Retina (tissue), 1 donor: ENCODE results near the gene GFM2.
"Not testable (repeated sequence)": the region's sequence is repeated elsewhere in the genome, so short reads cannot be mapped to it uniquely, and the experiment has no call there.

Experiments
- DNase-seq: peaks from one replicate; pipeline ENCODE4 v3.0.0-alpha.2; 2016

Gene GFM2, protein sequence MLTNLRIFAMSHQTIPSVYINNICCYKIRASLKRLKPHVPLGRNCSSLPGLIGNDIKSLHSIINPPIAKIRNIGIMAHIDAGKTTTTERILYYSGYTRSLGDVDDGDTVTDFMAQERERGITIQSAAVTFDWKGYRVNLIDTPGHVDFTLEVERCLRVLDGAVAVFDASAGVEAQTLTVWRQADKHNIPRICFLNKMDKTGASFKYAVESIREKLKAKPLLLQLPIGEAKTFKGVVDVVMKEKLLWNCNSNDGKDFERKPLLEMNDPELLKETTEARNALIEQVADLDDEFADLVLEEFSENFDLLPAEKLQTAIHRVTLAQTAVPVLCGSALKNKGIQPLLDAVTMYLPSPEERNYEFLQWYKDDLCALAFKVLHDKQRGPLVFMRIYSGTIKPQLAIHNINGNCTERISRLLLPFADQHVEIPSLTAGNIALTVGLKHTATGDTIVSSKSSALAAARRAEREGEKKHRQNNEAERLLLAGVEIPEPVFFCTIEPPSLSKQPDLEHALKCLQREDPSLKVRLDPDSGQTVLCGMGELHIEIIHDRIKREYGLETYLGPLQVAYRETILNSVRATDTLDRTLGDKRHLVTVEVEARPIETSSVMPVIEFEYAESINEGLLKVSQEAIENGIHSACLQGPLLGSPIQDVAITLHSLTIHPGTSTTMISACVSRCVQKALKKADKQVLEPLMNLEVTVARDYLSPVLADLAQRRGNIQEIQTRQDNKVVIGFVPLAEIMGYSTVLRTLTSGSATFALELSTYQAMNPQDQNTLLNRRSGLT

DNA sequence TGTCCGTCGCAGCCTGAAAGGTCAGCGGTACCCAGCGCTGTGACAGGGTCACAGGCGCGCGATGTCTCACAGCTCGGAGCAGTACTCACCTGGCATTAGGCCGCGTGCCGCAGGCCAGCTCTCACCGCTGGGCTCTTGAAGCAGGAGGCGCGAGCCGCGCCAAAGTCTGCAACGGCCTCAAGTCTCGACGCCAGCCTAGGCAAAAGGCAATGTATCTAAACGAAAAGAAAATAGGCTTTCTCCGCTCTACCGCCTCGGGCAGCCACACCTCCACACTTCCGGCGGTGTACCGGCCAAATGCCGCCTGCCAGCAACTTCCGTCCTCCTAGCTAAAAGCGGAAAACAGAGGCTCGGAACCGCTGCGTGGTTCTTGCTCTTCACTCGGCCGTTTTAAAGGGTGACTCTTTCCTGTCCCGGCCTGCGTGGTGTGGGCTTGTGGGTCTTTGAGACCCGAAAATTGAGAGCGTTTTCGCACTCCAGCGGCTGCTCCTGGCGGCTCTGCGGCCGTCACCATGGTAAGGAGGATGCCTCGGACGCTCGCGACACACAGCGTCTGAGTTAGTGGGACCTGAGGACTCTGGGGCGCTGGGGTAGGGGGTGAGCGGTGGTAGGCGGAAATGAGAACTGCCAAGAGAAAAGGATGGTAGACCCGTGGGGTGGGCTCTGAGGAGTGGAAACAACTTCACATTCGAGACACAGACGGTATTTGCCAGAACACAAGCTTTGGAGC lies at the start of gene GFM2, which contains the start of gene NSA2:
TSS of gene GFM2 (minus strand) at position 269 of the 730 bp plus-strand sequence. CDS start 3,375 bp downstream, outside the sequence.
TSS of gene NSA2 (plus strand) at position 401 of the 730 bp plus-strand sequence. CDS start at position 513, 112 bp downstream.
- peak; percentile 99 for DNase-seq

DNA sequence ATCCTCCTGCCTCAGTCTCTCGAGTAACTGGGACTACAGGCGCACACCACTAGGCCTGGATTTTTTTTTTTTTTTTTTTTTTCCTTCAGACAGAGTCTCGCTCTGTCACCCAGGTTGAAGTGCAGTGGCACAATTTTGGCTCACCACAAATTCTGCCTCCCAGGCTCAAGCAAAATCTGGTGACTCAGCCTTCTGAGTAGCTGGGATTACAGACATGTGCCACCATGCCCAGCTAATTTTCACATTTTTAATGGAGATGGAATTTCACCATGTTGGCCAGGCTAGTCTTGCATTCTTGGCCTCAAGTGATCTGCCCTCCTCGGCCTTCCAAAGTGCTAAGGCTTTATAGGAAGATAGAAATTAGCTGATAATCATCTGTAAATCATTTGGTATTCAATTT lies 44.0 kb upstream of the GFM2 start:
- no peak for DNase-seq

DNA sequence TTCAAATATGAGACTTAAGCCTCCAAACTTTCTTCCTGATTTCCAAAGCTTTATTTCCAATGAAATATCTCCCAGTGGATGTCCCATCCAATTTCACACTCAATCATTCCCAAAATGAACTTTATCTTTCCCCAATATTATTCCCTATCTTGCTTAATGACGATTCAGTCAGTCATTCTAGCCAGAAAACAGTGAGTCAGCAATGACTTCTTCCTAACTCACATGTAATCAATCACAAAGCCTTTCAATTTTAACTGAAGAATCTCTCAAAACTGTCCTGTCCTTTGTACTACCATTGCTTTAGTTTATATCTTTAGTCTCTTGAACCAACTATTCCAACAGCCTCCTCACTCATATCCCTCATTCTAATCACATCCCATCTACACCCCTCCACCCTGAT lies 35.0 kb upstream of the GFM2 start:
- DNase-seq, result no peak

DNA sequence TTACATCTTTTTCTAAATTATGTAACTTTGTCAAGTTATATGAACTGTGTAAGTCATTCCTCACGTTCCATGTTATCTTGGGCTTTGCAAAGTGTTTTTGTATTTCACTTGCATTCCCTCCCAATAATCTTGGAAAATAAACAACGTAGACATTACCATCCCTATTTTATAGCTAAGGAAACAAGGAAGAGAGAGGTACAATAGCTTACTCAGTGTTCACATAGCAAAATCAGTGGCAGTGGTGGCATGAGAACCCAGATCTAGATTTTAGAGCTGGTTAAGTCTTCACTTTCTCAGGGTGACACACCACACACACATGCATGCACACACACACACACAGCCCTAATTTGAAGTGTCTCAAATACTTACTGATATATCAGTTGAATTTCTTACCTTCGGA lies 34.3 kb upstream of the GFM2 start:
- no peak for DNase-seq

GRCh38 chr5:74798977-74799911 lies 32.3 kb upstream of the GFM2 start:
- DNase-seq, result no peak

GRCh38 chr5:74791669-74792068 lies 24.8 kb upstream of the GFM2 start:
- DNase-seq, result not testable (repeated sequence)

GRCh38 chr5:74787424-74787823 lies 20.5 kb upstream of the GFM2 start:
- DNase-seq, result no peak

- no peak for DNase-seq
These were observed 19.9 kb upstream of the GFM2 start for GRCh38 chr5:74786851-74787250.

DNA sequence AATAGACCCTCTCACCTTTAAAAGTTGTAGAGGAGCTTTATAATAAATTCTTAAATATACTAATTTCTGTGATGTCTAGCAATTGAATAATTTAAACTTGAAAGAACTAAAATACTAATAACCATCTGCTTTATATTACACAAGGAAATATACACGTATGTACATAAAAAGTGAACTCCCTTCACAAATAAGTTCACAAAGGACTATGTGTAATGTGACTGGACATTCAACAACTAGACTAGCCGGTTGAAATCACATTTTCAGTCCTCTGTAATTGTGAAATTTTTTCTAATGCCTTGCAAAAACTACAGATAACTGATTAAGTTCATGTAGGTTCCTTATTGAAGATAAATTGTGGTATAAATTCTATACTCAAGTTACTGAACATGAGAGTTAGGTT lies 11.7 kb upstream of the GFM2 start:
- no peak for DNase-seq

DNA sequence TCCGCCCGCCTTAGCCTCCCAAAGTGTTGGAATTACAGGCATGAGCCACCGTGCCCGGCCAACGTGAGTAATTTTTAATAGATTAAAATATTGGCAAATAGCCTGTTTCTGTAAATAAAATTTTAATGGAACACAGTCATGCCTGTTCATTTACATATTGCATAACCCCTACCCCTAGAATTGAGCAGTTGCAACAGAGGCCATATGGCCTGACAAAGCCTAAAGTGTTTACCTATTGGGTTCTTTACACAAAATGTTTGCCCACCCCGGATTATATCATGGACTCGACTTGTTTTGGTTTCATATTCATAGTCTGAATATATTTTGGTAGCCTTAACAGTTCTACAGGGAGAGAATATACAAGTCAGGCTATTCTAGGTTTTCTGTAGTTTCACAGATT lies 5.4 kb upstream of the GFM2 start:
- DNase-seq, result no peak

DNA sequence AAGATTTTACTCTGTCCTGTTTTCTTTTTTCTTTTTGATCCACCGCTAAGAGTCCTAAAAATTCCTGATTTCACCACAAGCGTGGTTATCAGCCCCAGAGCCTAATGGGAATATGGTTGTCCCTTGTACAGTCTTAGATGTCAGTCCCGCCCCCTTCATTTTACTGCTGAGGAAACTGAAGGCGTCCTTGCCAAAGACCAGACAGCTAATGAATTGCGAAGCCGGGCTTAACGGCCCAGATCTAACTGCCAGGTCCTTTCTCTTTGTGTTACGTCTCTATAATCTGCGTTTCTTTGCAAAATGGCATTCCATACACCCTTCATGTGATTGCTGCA lies 629 bp upstream of the GFM2 start:
- no peak for DNase-seq

- no peak for DNase-seq
These were observed 484 bp downstream of the GFM2 start for GRCh38 chr5:74766418-74766848.

GRCh38 chr5:74765929-74766328 lies 988 bp downstream of the GFM2 start:
- DNase-seq, result peak; percentile 15

DNA sequence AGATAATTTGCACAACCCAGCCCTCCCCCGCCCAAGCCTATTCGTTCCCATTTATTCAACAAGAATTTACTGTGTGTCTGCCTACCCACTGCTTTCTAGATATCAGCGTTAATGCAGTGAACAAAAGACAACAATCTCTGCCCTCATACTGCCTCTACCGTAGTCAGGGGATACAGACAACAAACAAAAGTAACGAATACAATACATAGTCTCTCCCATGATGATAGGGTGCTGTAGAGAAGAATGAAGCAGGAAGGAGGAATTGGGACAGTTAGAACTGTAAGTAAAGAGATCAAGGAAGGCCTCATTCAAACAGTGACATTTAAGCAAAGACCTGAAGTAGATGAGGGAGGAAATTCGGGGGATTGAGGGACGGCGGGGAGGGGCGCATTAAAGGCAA lies 1.7 kb downstream of the GFM2 start:
- no peak for DNase-seq

GRCh38 chr5:74763504-74763903 lies 3.4 kb downstream of the GFM2 start:
- DNase-seq, result no peak

DNA sequence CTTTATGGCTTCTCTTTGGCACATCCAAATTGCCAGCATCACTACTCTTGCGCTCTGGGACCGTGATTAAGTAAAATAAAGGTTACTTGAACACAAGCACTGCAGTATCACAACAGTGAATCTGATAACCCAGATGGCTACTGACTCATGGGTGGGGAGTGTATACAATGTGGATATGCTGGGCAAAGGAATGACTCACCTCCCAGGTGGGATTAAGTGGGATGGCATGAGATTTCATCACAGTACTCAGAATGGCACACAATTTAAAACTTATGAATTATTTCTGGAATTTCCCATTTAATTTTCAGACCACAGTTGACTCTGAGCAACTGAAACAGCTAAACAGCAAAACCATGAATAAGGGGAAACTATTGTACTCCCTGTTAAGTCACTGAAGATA lies 4.3 kb downstream of the GFM2 start:
- DNase-seq, result no peak

DNA sequence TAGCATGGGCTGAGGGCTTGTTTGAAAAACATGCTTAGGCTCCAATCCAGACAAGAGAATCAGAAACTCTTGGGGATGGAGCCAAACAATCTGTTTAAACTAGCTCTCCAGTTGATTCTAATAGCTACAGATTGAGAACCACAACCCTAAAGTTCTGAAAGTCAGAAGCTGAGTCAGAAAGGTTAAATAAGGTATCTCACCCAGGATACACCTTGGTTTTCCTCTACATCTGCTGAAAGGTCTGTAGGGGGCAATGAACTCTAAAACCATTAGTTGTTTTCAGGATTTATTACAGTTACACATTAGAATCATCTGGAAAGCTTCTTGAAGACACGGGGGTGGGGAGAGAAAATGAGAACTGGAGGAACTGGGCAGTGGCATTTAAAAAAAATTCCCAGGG lies 5.7 kb downstream of the GFM2 start:
- DNase-seq, result no peak

- DNase-seq, result not testable (repeated sequence)
These were observed 18.2 kb downstream of the GFM2 start for GRCh38 chr5:74748742-74749141.

DNA sequence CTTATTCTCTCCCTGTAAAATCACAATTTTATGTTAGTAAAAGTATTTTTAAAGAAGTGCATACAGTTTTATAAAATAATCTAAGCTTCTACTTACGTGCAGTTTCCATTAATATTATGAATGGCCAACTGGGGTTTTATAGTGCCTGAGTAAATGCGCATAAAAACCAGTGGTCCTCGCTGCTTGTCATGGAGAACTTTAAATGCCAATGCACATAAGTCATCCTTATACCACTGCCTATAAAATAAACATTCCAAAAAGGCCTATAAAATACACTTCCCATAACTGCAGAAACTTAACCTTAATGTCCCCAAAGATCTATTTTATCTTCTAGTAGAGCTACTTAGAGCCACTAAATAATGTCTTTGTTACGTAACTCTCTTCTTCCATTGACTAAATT lies 28.5 kb downstream of the GFM2 start:
- no peak for DNase-seq

DNA sequence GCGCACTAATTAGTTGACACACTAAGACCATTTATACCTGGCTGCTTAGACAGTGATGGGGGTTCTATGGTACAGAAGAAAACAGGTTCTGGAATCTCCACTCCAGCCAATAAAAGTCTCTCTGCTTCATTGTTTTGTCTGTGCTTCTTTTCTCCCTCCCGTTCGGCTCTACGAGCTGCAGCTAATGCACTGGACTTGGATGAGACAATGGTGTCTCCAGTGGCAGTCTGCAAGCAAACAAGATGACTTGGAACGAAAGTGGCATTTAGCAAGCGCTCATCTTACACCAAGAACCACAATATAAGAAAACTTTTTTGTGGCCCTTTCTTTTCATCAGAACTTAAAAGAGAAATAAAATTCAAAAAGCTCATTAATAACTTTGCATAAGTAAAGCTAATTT lies 30.2 kb downstream of the GFM2 start:
- DNase-seq, result no peak

DNA sequence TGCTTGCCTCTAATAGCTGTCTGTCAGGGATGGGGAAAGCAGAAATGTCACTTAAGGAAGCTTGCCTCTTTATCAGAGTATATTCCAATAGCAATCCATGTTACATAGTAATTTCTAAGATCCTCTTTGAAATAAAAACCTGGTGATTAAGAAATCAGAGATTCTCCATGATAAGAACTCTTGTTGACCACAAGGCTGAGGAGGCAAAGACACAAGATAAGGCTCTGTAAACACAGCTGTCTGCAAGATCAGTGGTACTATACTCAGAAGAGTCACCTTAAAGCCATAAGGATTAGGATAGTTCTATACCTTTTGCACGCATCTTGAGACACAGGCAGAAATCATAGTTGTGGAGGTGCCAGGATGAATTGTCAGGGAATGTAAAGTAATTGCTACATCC lies 41.6 kb downstream of the GFM2 start:
- no peak for DNase-seq

DNA sequence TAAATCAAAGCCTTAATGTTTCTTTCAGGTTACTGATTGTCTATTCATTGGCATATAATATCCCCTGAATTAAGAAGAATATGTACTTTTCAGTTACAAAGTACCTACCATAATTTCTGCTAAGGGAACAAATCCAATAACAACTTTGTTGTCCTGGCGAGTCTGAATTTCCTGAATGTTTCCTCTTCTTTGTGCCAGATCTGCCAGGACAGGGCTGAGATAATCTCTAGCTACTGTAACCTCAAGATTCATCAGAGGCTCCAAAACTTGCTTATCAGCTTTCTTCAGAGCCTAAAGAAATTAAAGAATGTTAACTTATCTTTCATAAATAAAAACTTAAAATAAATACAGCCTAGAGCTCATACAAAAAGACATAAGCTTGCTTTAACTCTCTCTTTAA lies 44.6 kb downstream of the GFM2 start:
- no peak for DNase-seq
